Endothelial cell (in vitro differentiated cells): ENCODE results near the gene PRPF31. TPM values are rescaled to one million over a fixed set of nuclear protein-coding genes. Genes with fewer than 3 reads are reported as not detected.

Experiments used
- DNase-seq: peaks from one replicate; pipeline ENCODE4 v3.0.0; 2021; ENCODE audit warnings: low spot score
- H3K27ac Mint-ChIP-seq: one replicate; pipeline ENCODE4 v1.8.0; 2021; ENCODE audit warnings: mixed read lengths, inconsistent platforms; ENCODE audit not compliant: unreplicated experiment
- H3K27me3 Mint-ChIP-seq: one replicate; pipeline ENCODE4 v1.8.0; 2021; ENCODE audit warnings: mild to moderate bottlenecking, moderate library complexity, mixed read lengths, inconsistent platforms; ENCODE audit not compliant: unreplicated experiment
- H3K36me3 Mint-ChIP-seq: one replicate; pipeline ENCODE4 v1.8.0; 2021; ENCODE audit warnings: mild to moderate bottlenecking, low read depth, mixed read lengths, inconsistent platforms; ENCODE audit not compliant: unreplicated experiment
- H3K4me1 Mint-ChIP-seq: one replicate; pipeline ENCODE4 v1.8.0; 2021; ENCODE audit warnings: mild to moderate bottlenecking, mixed read lengths, inconsistent platforms; ENCODE audit not compliant: unreplicated experiment
- H3K4me3 Mint-ChIP-seq: one replicate; pipeline ENCODE4 v1.8.0; 2021; ENCODE audit warnings: mild to moderate bottlenecking, mixed read lengths, inconsistent platforms; ENCODE audit not compliant: unreplicated experiment
- H3K9me3 Mint-ChIP-seq: one replicate; pipeline ENCODE4 v1.8.0; 2021; ENCODE audit warnings: mixed read lengths, inconsistent platforms; ENCODE audit not compliant: unreplicated experiment
- total RNA-seq: library from RNA; stranded (reverse); fragmentation: NEBNext Ultra II Directional; extraction: Animal tissue kit (Norgen Biotek cat#: 25700); gene quantifications from one replicate; pipeline ENCODE4 v1.2.1, GENCODE V29; 2021; ENCODE audit not compliant: unreplicated experiment
- TF ChIP-seq, protein P1 (sequence below): fragments of 200-600 bp; sonication (generic); IDR thresholded peaks from one replicate; pipeline ENCODE4 v1.5.0; 2021; ENCODE audit warnings: antibody characterized with exemption; ENCODE audit not compliant: unreplicated experiment

The PRPF31 gene
- total RNA-seq, 1 donor from 2014 or later, result 71.7 TPM

DNA sequence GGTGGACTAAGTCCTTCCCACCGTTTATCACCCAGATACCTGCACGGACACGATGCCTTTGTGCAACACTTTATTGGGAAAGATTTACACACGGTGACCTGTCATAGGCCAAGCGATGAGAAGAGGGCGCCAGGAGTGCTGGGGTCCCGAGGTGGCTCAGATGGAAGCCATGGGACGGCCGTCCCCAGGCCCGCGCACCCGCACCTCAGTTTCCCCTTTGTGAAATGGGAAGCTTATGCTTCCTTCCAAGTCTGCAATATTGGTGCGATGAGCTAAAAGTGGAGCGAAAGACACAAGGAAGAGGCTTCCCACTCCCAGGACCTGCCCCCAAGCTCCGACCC is 57.8 kb downstream of the PRPF31 start:
- H3K9me3 Mint-ChIP-seq, result no peaks in the 10 kb centered on the region
- peaks cover 5% of the 10 kb centered on the region for H3K27me3 Mint-ChIP-seq

DNA sequence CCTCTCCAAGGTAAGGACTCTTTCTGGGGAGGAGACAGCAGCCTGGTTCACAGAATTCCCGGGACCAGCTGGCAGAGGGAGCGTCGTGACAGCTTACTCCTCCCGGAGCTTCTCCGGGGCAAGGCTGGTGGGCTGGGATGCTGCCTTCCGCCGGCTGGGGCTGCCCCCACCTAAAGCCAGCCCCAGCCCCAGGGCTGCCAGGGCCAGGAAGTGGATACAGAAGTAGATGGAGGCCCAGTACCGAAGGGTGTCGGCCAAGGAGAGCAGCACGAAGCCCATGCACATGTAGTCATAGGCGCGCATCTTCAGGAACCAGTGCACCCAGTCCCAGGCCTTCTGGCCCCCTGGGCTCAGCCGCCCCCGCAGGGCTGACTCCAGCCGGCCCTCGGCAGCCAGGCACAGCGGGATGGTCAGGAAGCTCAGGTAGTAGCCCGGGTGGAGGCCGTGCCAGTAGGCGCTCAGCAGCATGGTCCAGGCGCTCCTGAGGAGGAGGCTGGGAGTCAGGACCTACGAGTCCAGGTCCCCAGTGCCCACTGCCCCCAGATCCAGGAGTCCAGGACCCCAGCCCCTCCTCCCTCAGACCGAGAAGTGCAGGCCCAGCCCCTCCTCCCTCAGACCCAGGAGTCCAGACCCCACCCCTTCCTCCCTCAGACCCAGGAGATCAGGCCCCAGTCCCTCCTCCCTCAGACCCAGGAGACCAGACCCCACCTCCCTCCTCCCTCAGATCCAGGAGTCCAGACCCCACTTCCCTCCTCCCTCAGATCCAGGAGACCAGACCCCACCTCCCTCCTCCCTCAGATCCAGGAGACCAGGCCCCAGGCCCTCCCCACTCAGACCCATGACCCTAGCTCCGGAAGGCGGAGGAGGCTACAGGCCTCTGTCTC is 58.6 kb downstream of the PRPF31 start:
- peaks cover 5% of the 10 kb centered on the region for H3K36me3 Mint-ChIP-seq
- H3K4me3 Mint-ChIP-seq, result no peak overlapping the region
- H3K4me1 Mint-ChIP-seq, result peaks cover 11% of the 10 kb centered on the region
- peaks cover 6% of the 10 kb centered on the region for H3K27me3 Mint-ChIP-seq
- H3K27ac Mint-ChIP-seq, result peak overlapping the region; percentile 24
- TF ChIP-seq, protein P1, sequence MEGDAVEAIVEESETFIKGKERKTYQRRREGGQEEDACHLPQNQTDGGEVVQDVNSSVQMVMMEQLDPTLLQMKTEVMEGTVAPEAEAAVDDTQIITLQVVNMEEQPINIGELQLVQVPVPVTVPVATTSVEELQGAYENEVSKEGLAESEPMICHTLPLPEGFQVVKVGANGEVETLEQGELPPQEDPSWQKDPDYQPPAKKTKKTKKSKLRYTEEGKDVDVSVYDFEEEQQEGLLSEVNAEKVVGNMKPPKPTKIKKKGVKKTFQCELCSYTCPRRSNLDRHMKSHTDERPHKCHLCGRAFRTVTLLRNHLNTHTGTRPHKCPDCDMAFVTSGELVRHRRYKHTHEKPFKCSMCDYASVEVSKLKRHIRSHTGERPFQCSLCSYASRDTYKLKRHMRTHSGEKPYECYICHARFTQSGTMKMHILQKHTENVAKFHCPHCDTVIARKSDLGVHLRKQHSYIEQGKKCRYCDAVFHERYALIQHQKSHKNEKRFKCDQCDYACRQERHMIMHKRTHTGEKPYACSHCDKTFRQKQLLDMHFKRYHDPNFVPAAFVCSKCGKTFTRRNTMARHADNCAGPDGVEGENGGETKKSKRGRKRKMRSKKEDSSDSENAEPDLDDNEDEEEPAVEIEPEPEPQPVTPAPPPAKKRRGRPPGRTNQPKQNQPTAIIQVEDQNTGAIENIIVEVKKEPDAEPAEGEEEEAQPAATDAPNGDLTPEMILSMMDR, result no peak
- H3K9me3 Mint-ChIP-seq, result no peaks in the 10 kb centered on the region
- no peak for DNase-seq

More for the DNA sequence above, 57.8 kb downstream of the PRPF31 start:
- TF ChIP-seq, protein P1, result no peak
- DNase-seq, result no peak
- H3K36me3 Mint-ChIP-seq, result peaks cover 4% of the 10 kb centered on the region
- no peak overlapping the region for H3K4me3 Mint-ChIP-seq
- peaks cover 9% of the 10 kb centered on the region for H3K4me1 Mint-ChIP-seq
- H3K27ac Mint-ChIP-seq, result no peak overlapping the region

DNA sequence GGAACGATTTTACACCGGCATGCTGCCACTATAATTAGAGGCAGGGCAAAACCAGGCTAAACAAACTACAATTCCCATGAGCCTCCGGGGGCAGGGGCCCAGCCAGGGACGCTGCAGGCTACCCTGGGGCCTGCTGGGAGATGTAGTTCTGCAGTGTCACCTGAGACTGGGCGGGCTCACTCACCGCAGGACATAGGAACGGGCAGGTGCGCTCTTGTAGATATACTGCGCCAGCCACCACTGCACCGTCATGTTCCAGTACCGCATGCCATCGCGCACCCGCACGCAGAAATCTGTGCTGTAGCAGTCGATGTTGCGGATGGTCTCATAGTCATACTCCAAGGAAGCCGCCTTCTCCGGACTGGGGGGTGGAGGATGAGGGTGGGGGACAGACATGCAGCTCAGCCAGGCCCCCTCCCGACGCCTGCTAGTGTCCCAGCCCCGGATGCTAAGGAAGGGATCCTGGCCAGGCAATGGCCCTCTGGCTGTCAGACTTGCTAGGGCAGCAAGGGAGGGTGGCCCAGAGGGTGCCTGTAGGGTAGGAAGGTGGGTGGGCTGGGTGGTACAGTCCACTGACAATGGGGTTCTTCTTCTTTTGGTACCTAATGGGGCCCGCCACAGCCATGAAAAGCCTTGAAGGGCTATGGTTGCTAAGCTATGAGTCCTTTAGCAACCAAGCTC is 63.2 kb downstream of the PRPF31 start:
- TF ChIP-seq, protein P1, result no peak
- peak overlapping the region; percentile 94 for H3K27ac Mint-ChIP-seq
- no peak for DNase-seq
- peaks cover 19% of the 10 kb centered on the region for H3K36me3 Mint-ChIP-seq
- H3K27me3 Mint-ChIP-seq, result peaks cover 18% of the 10 kb centered on the region
- peaks cover 6% of the 10 kb centered on the region for H3K4me1 Mint-ChIP-seq
- no peaks in the 10 kb centered on the region for H3K9me3 Mint-ChIP-seq
- no peak overlapping the region for H3K4me3 Mint-ChIP-seq

DNA sequence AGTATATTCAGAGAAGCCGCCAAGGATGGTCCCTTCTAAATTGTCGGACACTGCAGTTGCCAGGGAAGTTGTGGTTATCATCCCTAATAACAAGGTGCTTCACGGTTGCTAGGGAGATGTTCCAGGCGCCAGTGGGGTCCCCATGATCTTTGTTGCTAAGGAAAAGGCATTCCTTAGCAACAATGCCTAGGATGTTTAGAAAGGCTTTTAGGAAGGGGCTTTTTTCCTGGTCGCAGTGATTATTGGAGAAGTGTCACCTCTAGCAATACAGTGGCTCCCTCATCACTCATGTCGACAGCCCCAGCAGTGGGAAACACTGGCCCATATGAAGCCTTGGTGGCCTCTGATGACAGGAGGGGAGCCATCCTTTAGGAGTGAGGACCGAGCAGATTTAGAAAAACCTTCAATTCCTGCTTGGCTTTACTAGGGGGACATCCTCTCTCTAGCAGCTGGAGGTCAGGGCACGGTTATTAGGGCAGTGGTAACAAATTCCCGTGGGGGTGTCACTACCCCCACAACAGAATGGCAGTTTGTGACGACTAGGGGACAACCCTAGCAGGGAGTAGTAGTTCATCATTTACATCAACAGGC is 63.8 kb downstream of the PRPF31 start:
- Mint-ChIP-seq H3K4me1 (peaks cover 11% of the 10 kb centered on the region), H3K36me3 (peaks cover 25% of the 10 kb centered on the region), H3K4me3 (no peak overlapping the region), H3K9me3 (no peaks in the 10 kb centered on the region), H3K27ac (peak overlapping the region; percentile 94), H3K27me3 (peaks cover 20% of the 10 kb centered on the region)
- DNase-seq, result no peak
- TF ChIP-seq, protein P1, result no peak
